NCI-H510A (cell line): ENCODE data around the gene STXBP5L.
"Not testable (repeated sequence)": the region's sequence is repeated elsewhere in the genome, so short reads cannot be mapped to it uniquely, and the experiment has no call there.

Experiments used
- DNase-seq: peaks from one replicate; lab custom pipeline; 2025; lab: John Stamatoyannopoulos, UW

The STXBP5L gene

DNA sequence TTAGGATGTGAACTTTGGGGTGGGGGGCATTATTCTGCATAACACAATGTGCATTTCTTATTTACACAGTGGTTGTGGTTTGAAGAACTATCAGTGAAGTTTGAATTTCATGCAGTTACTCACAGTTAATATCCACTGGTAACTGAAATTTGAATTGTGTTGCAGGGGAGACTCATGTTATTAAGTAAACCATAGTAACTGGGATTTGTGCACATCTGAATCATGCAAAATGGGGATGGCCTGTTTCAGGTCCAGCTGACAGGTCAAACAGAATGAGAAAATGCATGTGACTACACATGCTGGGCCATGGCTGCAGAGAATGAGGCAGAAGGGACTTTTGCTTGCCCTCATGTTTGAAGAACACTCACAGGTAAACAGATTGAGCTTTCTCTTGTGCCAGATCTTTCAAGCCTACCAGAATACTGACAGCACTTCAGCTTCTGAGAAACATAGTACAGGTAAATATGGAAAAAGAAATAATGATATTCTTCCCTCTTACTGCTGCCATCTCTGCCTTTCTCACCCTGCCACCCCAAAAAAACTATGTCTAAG is 522.7 kb downstream of the STXBP5L start:
- DNase-seq, result no peak

DNA sequence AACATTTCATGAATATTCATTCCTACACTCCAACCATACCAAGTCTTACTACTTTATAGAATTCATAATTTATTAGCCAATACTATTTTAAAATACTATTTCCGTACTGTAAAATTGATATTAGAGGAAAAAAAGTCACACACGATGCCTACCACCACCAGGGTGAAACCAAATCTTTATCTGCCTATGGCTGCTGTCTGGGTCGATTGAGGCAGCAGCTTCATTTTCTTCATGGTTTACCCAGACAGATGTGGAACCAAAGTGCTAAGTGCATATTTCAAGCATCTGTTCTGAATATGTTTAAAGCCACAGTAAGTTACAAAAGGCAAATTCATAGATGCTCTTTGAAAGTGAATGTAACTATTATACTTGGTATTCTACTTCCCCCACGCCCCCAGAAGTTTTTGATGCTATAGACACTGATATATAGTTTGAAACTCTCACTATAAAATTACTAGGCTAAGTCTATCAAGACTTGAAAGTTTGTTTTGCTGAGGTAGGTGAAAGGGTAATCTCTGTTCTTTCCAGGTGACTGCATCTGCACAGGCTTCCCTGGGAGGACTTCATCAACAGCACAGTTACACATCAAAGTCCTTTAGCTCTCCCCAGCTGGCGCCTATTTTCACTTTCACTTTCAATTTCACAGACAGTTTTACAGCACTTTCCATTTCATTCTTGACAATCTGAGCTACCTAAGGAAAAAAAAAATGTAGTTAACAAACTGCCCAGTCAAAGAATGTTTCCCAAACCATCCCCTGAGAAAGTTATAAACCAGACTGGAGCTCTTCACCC is 523.9 kb downstream of the STXBP5L start:
- no peak for DNase-seq

DNA sequence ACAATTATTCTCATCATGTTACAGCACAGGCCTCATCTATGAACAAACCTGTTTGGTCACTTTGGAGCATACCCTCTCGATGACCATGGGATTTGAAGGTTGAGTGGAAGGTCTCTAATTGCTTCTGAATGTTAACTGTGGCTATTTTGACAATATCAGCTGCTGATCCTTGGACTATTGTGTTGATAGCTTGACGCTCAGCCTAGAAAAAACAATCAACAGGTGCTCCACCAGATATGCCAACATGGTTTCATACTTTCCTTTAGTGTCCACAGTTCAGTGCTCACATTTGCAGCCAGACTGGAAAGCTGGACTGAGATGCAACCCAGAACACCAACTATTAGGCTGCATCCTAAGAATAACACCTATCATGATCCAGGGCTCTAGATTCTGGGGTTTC is 528.1 kb downstream of the STXBP5L start:
- no peak for DNase-seq

DNA sequence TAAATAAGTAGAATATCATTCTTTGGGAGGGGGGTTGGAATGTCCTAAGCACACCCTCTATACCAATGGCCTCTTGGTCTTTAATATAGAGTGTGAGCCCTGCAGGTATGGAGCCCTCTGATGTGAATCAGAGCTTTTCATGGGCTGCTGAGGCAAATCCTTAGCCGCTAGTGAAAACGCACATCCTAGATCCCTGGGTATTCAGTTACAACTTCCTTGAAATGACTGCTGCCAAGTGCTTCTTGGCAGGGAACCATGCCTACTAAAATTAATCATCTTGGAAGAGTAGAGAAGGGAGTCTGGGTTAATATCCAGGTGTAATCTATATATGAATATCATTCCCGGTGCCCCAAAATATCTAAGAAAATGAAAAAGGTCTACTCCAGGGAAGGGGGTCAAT is 528.6 kb downstream of the STXBP5L start:
- DNase-seq, result no peak

DNA sequence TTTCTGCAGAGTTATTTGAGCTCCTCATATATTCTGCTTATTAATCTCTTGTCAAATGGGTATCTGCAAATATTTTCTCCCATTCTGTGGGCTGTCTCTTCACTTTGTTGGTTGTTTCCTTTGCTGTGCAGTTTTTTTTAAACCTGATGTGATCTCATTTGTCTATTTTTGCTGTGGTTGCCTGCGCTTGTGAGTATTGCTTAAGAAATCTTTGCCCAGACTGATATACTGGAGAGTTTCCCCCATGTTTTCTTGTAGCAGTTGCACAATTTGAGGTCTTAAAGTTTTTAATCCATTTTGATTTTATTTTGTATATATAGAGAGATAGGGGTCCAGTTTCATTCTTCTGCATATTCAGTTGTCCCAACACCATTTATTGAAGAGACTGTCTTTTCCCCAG is 535.5 kb downstream of the STXBP5L start:
- no peak for DNase-seq

DNA sequence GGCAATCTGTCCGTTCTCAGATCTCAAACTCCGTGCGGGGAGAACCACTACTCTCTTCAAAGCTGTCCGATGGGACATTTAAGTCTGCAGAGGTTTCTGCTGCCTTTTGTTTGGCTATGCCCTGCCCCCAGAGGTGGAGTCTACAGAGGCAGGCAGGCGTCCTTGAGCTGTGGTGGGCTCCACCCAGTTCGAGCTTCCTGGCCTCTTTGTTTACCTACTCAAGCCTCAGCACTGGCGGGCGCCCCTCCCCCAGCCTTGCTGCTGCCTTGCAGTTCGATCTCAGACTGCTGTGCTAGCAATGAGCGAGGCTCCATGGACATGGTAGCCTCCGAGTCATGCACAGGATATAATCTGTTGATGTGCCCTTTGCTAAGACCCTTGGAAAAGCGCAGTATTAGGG is 543.7 kb downstream of the STXBP5L start:
- DNase-seq, result not testable (repeated sequence)

DNA sequence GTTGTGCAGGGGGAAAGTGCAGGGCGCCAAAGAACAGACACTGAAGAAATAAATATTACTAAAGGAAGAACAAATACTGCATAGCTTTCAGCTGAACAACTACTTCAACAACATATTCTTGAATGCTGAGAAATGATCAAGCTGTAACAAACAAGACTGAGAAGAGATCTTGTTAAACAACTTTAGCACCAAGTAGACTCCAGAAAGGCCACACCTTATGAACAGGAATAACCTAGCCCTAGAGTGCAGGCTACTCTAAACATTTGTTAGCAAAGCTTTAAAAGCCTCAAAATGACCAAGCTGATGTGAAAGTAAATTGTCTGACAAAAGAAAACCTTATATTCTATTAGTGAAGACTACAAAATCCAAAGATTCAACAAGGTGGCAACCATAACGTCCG is 554.6 kb downstream of the STXBP5L start:
- no peak for DNase-seq

DNA sequence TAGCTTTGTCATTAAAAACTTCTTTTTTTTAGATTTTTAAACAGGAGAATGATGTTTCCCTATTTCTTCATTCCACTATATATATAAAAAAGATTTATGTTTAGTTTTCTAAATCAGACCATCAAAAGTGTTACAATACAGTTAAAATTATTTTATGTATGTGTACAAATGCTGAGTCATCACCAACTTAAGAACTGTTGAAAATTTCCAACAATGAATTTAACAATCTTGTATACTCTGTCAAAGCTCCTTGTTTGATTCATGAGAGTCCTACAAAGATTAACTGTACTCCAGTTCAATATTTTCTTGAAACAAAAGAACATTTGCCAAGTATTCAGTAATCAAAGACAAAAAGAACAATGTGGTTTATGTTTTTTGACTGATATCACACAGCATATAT is 555.7 kb downstream of the STXBP5L start:
- DNase-seq, result no peak

DNA sequence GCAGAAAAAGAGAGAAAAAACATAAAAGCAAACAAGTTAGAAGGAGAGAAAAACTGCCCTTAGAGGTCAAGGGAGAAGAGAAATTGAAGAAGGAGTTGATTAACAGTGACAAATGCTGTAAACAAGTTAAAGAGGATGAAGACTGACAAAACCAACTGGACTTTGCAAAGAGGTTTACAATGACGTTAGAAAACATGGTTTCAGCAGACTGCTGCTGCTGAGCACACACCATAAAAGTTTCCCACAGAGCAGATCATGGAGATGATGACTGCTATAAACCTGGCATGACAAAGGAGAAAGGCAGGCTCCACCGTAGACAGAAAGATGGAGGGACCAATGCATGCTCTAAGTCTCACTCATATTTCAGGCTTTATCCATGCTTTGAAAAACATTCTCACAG is 559.1 kb downstream of the STXBP5L start:
- no peak for DNase-seq

DNA sequence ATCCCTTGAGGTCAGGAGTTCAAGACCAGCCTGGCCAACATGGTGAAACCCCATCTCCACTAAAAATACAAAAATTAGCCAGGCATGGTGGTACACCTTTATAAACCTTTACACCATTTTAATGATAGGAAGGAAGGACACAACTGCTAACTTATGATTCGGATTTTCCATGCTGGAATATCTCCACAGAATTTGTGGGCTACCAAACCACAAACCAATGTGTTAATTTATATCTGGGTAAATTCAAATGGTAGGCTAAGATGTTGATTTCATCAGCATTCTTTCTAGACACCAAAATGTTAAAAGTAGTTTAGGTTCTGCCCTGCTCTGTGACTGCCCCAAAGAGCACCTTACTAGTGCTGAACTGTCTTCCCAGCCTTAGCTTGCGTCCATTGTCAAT is 565.0 kb downstream of the STXBP5L start:
- DNase-seq, result no peak
